Fibroblast of peridontal ligament (primary cell): ENCODE data around the gene SPEG.

ENCODE experiments used
- DNase-seq: peaks from one replicate; pipeline ENCODE4 v3.0.0-alpha.2; 2010; ENCODE audit errors: extremely low read depth

SPEG gene

DNA sequence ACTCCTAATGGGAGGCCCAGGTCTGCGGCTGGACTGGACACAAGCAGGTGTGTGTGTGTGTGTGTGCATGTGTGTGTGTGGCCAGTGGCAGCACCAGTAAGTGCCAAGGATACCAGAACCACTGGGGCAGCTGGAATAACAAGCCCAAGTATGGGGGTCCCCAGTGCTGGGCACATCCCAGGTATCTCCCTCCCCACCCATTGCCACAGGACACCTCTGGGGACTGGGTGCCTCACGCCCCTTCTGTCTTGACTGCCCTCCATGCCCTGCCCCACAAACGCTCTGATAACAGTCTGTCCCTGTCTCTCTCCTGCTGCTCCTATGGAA is 9.0 kb downstream of the SPEG start:
- no peak for DNase-seq

DNA sequence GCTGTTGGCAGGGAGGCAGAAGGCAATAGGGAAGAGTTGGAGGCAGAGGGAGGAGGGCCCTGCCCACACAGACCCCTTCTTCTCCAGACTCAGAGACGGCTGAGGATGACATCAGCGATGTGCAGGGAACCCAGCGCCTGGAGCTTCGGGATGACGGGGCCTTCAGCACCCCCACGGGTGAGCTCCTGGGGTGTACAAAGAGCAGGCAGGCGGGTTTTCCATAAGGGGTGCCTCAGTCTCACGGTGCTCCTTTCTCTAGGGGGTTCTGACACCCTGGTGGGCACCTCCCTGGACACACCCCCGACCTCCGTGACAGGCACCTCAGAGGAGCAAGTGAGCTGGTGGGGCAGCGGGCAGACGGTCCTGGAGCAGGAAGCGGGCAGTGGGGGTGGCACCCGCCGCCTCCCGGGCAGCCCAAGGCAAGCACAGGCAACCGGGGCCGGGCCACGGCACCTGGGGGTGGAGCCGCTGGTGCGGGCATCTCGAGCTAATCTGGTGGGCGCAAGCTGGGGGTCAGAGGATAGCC is 10.0 kb downstream of the SPEG start:
- no peak for DNase-seq

DNA sequence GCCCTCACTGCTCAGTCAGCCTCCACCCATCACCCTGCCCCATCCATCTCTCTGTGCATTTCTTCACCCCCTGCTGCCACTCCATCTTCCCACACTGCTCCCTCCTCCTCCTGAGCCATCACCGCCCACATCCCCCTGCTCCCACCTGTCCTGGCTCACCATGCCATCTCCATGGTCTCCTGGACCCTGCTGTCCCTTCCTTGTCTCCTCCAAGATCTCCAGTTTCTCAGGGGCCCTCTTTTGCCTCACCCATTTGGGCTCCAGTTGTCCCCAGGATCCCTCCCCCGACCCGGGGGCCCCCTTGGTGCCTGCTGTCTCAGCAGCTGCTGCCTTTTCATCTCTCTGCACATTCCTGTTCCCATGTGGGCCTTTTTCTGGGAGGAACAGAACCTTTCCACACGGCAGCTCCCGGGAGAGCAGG is 10.6 kb downstream of the SPEG start:
- no peak for DNase-seq

DNA sequence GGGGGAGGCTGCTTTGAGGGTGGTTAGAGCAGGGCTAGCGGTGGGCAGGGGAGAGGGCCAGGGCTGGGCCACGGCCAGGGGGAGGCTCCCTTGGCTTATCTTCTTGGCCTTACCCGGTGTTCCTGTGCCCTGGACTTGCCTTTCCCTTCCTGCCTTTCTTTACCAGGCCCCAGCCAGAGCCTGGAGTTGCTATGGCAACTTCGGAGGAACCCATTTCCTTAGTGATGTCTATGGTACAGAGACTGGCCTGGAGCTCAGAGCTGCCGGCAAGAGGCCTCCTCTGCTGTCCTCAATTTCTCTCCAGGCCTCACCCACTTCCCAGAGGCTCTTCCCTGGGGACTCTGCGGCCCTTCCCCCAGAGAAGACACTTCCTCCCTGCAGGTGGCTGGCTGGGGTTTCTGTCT is 11.5 kb downstream of the SPEG start:
- DNase-seq: peak; percentile 50

DNA sequence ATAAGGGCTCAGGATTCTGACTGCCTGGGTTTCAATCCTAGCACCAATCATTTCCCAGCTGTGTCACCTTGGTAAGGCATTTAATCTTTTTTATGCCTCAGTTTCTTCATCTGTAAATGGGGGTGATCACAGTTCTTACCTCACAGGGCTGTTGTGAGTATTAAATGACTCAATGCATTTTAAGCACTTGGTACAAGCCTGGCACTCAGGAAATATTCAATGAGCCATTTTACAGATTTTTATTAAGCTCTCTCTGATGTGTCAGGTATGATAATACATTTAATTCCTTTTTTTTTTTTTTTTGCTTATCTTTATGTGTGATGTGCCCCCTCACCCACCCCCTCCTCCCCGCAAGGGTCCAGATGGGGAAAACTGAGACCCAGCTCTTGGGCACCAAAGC is 12.0 kb downstream of the SPEG start:
- no peak for DNase-seq

DNA sequence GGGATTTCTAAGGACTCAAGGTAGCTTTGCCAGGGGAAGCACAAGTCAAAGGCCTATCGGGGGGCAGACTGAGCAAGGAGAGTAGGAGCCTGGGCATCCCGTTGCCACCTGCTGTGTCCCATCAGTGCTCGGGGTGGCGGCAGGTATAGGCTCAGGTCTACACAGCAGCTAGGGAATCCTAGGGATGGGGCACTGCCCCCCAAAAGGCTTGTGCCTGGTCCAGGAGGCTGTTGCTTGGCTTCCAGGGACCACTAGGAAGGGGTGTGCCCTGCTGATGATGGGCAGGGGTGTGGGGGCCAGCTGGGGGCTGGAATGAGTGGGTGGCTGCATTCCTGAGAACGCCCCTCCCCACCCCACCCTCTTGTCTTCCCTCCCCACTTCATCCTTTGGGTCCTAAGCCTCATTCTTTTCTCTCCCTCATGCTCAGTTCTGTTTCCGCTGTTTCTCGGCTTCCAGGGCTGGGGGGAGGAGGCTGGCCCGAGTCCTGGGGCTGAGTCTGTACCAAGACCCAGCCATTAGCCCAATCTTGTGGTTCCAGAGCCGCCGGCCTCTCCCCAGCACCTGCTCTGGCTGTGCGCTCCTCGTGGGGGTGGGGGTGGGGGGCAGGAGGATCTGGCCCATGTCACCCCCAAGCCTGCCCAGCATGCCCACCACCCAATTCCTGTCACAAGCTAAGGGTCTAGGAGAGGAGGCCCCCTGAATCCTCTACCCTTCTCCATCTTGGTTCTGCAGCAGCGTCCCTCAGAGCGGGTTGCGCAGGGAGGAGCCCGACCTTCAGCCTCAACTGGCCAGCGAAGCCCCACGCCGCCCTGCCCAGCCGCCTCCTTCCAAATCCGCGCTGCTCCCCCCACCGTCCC is 12.8 kb downstream of the SPEG start:
- no peak for DNase-seq

DNA sequence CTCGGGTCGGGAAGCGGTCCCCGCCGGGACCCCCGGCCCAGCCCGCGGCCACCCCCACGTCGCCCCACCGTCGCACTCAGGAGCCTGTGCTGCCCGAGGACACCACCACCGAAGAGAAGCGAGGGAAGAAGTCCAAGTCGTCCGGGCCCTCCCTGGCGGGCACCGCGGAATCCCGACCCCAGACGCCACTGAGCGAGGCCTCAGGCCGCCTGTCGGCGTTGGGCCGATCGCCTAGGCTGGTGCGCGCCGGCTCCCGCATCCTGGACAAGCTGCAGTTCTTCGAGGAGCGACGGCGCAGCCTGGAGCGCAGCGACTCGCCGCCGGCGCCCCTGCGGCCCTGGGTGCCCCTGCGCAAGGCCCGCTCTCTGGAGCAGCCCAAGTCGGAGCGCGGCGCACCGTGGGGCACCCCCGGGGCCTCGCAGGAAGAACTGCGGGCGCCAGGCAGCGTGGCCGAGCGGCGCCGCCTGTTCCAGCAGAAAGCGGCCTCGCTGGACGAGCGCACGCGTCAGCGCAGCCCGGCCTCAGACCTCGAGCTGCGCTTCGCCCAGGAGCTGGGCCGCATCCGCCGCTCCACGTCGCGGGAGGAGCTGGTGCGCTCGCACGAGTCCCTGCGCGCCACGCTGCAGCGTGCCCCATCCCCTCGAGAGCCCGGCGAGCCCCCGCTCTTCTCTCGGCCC is 13.6 kb downstream of the SPEG start:
- no peak for DNase-seq

DNA sequence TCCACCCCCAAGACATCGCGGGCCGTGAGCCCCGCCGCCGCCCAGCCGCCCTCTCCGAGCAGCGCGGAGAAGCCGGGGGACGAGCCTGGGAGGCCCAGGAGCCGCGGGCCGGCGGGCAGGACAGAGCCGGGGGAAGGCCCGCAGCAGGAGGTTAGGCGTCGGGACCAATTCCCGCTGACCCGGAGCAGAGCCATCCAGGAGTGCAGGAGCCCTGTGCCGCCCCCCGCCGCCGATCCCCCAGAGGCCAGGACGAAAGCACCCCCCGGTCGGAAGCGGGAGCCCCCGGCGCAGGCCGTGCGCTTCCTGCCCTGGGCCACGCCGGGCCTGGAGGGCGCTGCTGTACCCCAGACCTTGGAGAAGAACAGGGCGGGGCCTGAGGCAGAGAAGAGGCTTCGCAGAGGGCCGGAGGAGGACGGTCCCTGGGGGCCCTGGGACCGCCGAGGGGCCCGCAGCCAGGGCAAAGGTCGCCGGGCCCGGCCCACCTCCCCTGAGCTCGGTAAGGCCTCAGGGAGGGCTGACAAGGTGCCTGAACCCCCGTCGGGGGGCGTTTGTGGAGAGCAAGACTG is 14.2 kb downstream of the SPEG start:
- DNase-seq: no peak

DNA sequence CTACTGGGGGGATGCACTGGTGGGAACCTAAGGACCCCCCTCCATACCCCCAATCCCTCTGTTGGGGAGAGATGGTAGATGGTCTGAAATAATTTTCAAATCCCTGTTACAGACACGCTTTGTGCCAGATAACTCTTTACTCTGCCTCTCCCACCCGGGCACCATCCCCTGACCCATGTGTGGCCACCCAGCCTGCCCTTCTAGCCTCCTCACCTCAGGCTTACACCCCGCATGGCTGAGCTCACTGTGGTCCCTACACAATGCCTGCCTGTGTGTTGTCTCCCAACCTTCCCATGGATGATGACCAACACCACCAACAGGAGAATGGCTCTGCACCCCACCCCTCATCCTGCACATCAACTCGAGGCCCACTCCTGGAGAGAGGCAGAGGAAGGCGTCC is 15.0 kb downstream of the SPEG start:
- no peak for DNase-seq

DNA sequence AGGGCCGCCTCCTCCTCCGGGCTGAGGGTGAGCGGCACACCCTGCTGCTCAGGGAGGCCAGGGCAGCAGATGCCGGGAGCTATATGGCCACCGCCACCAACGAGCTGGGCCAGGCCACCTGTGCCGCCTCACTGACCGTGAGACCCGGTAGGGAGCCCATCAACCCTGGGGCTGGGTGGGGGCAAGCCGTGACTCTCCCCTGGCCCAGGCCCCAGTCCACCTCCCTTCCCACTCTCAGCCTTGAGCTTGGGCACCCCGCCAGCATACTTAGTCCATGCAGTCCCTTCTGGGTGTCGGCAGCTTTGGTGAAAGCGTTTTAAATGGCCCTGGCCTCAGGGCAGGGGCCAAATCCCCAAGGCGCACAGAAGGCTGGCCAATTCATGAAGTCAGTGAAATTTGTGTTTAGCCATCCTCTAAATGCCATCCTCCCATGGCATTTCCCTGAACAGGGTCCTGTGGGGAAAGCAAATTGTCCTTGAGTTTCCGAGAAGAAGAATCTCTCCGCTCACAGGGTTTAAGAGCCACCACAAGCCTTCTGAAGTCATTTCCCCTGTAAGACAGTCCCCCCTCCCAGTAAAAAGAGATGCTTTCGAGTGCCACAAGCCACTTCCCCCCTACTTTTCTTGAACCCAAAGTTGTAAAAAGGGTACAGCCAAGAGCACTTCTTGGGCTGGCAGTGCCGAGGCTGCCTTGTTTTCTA is 17.2 kb downstream of the SPEG start:
- no peak for DNase-seq

DNA sequence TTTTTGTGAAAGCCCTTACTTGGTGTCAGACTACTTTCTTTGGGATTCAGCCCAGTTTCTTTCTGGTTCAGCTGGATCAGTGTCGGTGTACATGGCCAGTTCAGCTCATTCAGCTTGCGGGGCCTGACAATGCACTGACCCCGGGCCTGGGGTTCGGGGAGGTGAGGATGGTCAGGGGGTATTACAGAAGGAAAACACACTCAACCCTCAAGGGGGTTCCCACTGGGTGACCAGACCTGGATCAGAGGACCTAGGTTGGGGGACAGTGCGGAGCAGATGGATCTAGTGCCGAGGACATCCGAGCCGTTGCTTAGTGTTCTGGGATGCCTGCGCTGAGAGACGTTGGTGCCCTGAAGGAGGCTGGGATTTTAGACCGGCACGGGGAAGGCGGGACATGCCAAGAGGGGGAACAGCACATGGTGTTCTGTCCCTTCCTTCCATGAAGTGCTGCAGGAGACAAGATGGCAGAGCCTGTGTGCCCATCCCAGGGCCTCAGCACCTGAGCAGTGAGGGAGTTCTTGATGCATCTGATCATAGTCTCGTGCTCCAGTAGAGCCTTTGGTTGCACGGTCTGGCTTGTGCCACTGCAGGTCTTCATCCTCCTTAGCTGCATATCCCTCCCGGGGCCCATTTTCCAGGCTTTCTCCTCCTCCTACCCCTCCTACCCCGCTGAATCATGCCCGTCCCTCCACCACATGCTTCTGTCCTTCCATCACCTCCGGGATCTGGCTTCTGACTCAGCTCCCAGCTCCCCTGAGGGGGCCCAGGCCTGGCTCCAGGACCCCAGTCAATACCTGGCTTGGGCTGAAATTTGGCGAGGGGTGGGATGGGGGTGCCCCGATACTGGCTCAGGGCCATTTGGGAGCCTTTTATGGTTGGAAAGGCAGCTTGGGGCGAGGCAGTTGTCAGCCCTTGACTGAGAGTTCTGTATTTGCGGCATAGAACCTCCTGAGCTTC is 18.0 kb downstream of the SPEG start:
- DNase-seq: peak; percentile 96

DNA sequence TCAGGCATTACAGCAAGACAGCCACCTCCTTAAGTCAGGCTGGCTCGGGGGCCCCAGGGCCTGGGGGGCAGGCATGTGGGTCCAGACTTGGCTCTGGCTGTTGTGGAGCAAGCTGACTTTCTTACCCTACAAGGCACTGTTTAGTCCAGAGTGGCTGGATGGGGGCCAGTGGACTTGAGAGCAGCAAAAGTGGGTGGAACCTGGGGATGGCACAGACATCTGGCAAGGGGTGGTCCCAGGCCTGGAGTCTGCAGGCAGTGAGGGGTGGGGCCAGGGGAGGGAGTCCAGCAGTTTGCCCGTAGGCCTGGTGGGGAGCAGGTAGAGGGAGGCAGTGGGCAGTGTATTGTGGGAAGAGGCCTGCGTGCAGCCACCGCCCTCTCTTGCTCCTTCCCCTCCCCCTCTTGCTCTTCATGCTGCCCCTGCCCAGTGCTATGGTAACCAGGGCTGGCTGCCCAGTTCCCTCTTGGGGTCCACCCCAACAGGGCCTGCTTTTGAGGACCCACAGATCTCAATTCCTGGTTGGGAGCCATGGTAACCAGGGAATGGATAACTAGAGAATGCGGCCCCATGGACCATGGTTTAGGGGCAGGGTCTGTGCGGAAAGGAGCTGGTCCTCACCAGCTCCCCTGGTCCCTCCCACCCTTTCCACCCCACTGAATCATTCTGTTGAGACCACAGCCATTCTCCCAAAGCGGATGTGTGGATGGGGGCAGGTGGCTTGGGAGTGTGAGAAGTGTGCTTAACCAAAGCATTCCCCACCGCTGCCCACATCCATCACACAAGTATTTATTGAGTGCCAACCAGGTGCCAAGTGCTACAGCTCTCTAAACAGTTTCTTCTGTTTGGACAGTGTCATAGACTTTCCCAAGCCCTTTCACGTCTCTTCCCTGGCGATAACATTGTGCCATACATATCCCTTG is 19.3 kb downstream of the SPEG start:
- DNase-seq: peak; percentile 92

DNA sequence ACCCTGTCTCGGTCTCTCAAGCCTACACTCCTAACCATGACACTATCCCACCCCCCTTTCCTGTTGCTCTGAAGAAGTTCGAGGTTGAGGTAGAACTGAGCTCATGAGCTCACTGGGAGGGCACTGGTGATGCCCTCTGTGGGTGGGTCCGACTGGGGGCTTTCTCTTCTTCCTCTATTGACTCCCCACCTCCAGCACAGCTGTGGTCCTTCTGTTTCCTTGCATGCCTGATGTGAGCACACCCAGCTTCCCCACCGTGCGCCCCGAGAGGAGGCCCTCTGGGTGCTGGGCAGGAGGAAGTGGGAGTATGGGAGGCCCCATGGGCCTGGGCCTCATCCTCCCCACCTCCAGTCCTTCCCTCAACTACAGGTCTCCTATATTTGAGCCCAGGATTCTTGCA is 20.9 kb downstream of the SPEG start:
- no peak for DNase-seq

DNA sequence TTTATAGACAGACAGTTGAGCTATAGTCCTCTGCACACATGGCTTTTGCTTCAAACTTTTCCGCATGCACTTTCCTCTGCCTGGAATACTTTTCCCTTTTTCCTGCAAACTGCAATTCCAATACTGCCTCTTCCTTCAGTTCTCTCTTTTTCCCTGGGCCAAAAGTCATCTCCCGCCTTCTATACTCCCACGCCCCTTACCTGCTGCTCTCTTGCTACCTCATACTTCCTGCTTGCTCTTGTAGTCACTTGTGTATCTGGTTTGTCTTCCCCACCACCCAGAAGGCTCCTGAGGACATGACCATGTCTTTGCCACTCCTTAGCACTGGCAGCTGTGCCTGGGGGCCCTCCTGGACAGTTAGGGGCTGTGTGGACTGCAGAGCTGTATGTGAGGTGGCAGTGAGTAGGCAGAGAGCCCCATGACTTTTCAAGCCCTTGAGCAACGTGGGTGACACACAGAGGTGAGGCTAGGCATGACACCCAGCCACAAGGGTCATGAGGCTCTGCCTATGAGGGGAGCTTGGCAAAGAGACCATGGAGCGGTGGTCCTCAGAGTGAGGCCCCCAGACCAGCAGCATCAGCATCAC is 23.2 kb downstream of the SPEG start:
- DNase-seq: no peak

DNA sequence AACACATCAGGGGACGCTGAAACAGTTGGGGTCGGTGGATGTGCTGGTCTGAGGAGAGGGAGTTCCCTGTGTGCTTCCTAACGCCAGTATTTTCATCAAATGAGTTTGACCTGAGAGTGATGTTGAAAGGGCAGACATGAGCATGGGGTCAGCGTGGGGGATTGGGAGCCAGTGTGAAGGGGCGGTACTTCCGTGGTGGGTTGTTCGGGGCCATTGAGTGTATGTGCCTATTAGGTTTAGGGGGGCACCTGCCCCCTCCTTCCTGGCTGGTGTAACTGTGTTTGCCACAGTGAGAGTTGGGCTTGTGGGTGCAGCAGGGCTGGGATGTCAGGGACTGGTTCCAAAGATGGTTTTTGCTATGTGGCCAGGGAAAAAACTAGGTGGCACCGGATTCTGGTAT is 24.4 kb downstream of the SPEG start:
- DNase-seq: no peak

DNA sequence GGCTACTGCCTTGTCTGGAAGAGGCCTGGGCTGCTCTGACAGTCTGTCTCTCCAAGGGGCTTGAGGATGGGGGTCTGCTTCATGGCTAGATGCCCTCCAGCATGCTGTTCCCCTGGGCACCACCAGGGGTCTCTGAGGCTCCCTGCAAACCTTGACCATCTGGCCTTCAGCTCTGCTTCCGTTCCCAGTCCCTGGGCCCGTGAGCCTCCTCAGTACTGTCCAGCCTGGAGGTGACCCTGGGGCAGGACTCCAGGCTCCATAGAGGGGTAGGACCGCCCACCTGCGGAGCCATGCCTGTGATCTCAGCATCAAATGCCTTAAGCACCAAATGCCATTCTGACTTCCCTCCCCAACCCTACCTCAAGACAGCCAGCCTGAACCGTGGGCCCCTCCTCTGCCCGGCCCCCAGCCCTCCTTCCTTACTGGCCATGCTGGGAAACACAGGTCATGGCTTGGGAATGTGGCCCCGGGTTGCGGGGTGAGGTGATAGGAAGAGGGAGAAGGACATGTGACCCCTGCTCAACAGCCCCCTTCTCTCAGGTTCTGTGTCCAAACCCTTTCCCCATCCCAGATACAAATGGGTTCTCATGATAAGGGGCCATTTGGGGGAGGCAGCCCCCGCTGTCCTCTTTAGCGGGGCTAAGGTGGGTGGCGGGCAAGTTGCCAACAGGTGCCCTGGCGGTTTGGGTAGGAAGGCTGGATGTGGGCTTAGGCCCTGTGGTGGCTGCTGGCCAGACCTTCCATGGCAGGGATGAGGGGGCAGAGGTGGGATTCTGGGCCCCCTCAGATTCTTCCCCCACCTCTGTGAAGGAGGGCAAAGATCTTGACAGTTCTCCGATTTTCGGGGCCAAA is 25.0 kb downstream of the SPEG start:
- peak; percentile 56 for DNase-seq

DNA sequence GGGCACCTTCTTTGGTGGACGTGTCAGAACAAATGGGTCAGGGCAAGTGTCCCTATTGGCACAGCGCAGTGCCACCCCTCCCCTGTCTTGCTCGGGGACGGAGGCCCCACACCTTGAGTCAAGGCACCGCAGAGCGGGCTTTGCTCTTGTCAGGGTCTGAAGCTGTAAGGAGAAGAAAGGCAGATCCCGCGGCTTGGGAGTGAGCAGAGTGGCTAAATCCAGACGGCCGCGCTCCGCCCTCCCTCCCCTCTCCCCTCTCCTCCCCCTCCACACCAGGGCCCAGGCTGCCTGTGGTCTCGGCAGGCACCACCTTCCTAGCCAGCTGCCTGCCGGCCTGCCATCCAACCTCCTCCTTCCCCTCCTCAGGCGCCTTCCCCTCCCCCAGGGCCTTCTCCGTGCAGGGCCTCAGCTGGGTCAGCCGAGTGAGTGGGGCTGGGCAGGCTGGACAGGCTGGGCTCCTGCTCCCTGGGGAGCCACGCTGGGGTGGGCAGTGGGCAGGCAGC is 25.8 kb downstream of the SPEG start:
- peak; percentile 85 for DNase-seq

DNA sequence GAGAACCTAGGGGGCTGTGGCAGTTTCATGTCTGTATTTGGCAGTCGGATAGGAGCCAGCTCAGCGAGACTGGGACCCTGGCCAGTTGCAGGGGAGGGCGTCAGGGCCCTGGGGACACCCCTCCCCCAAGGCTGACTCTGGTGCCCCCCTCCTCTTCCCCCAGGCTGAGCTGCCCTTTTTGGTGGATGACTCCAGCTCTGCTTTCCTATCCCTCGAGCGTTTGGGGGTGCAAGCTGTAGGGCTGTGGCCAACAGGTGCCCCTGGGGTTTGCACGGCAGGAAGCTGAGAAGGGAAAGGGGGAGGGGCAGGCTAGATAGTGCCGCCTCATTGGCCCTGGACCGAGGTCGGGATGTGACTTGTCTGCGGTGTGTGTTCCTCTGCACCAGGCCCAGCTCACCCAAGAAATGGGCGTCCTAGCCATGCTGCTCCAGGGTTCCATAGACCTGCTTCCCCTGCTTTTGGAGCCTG is 26.4 kb downstream of the SPEG start:
- peak; percentile 38 for DNase-seq
